HL-60/S4 (cell line): ENCODE measurements around the gene RAC3.

Source experiments
- in situ Hi-C: fragments of 300-500 bp; cut with MboI; formaldehyde crosslinking; loops from 2 replicates; pipeline ENCODE4 v1.14.3; 2022; ENCODE audit warnings: low sequenced_read_pairs

Gene RAC3

DNA sequence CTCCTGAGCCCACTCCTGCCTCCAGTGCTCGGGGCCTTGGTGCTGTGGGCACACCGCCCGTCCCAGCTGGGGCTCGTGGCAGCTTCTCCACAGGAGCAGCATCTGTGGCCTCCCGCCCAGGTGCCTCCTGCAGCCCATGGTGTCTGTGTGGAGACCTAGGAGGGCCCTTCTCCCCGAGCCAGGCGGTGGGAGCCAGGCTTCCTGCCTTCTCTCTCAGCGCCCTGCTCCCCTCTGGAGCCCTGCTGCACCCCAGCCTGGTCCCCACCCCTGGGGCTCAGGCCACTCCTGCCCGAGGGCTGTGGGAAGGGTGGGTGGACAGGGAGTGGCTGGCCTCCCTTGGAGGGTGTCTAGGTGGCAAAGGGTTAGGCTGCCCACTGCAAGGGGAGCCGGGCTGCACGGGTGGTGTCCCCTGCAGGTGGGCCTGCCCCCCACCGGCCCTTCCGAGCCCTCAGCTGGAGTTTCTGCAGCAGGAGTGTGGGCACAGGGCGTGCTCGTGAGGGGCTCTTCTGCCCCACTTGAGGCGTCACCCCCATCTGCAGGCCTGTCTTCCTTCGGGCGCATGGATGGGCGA lies 19.8 kb upstream of the RAC3 start:
- in situ Hi-C loops = no loop called here

DNA sequence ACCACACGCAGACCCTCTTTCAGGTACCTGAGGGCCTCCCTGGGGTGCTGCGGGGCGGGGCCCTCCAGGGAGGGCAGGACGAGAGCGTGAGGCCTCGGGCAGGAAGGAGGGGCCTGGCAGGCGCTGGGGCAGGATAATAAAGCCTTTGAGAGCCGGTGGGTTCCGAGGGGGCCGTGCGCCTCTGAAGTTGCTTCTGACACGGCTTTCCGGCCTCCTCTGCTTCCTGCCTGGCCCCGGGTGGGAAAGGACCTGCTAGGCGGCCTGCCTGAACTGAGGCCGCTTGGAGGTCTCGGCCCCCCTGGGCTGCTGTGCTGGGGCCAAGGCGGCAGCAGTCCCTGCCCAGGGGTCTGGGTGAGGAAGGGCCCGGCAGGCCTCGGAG lies 19.2 kb upstream of the RAC3 start:
- in situ Hi-C loops = no loop called here

- in situ Hi-C loops = no loop called here
These were observed 18.7 kb upstream of the RAC3 start for GRCh38 chr17:82012640-82013295.

GRCh38 chr17:82013341-82013740 lies 18.1 kb upstream of the RAC3 start:
- in situ Hi-C loops = no loop called here

DNA sequence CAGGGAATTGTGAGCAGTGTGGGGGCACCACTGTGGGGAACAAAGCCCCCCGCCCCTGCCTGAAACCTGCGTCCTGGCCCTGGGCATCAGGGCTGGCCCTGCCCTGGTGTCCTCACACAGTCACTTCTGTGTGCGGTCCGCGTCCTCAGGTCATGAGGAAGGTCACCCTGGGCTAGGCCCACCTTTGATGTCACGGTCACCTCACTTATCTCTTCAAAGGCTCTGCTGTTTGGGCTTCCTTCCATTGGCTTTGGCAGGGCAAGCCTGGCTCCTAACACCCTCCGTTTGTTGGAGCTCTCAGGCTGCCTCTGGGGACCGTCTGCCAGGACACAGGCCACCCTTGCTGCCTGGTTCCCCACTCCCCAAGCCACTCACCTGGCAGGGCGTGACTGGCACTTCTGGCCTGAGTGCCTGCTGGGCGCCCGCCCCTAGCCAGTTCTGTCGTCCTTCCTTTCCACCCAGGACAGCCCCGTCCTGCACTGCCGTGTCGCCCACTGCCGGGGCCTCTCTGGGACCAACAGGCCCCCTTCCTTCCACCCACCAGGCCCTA lies 17.6 kb upstream of the RAC3 start:
- in situ Hi-C loops = no loop called here

GRCh38 chr17:82014432-82014831 lies 17.0 kb upstream of the RAC3 start:
- in situ Hi-C loops = no loop called here

GRCh38 chr17:82014971-82015310 lies 16.5 kb upstream of the RAC3 start:
- in situ Hi-C loops = no loop called here

- in situ Hi-C loops = no loop called here
These were observed 16.0 kb upstream of the RAC3 start for GRCh38 chr17:82015311-82015971.

GRCh38 chr17:82016061-82016874 lies 15.2 kb upstream of the RAC3 start:
- in situ Hi-C loops = no loop called here

GRCh38 chr17:82016875-82017459 lies 14.5 kb upstream of the RAC3 start:
- in situ Hi-C loops = no loop called here

DNA sequence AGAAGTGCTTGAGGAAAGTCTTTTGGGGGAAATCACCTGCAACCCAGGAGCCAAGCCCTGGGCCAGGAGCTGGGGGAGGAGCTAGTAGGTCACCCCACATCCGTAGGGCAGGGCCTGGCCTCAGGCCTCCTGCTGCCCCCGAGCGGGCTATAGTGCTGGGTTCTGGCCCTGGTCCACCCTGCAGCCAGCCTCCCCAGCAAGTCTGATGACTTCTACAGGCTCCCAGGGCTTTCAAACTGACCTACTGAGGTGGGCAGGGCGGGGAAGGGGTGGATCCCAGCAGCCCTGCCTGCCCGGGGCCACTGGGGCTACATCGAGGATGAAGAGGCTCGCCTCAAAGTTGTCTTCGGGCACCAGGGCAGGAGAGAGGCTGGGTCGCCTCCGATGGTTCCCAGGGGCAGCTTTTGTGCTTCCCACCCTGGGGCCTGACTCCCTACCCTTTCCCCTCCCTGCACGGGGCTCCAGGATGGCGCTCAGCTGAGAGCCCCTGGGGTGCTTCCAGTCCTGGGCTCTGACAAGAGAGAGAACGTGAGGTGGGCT lies 13.8 kb upstream of the RAC3 start:
- in situ Hi-C loops = no loop called here

DNA sequence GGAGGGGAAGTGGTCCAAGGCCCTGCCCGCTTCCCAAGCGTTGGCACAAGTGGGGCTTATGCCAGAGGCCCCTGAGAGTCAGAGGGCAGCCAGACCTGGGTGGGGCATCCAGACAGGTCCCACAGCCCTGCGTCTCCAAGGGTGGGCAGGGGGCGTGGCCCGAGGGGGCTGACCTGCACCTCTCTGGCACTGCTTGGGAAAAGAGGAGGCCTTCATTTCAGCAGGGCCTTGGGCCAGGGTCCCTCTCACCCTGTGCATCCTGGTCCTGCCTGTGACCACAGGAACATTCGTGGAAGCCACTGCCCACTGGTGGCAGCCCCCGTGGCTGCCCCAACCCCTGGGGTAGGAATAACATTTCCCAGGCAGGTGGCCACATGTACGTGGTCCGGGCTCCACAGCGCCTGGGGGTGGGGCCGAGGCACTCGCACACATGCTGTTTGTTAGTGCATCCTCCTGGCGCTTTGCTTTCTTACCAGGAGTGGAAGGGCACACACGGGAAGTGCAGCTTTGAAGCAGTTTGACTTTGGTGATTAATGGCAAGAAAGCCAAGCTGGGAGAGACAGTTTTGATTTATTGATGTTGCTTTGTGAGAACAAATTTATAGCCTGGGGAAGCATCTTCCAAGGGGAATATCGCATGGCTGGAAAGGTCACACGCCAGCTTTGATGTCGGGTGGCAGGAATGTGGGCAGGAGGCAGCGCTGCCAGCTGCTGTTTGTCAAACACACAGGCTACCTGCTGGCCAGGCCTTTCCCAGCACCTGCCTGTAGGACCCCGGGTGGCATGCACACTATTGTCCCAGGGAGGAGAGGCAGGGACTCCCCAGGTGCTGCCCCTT lies 13.1 kb upstream of the RAC3 start:
- in situ Hi-C loops = no loop called here

DNA sequence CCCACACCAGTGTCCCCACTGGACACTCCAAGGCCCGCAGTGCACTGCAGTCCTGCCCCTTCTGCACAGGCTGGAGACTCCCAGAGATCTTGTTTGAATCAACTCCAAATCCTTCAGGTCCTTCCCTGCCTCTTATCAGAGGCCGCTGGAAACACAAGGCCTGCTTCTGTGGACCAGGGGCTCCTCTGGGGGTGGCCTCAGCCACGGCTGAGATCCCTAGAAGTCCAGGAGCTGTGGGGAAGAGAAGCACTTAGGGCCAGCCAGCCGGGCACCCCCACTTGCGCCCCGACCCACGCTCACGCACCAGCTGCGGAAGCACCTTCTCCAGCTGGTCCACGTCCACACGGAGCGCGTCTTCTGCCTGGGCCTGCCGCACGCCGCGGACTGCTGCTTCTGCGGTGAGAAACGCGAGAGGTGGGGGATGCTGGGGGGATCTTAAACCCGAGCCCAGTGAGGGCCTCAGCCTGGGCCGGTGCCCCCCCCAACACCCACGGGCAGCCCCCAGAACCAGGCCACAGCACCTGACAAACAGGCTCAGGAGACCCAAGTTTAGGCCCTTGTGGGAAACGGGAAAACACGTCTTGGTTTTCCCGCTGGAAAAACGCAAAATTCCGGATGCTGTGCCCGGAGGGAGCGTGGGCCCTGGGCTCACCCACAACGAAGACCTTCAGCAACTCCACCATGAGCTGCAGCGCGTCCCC lies 12.3 kb upstream of the RAC3 start:
- in situ Hi-C loops = no loop called here

DNA sequence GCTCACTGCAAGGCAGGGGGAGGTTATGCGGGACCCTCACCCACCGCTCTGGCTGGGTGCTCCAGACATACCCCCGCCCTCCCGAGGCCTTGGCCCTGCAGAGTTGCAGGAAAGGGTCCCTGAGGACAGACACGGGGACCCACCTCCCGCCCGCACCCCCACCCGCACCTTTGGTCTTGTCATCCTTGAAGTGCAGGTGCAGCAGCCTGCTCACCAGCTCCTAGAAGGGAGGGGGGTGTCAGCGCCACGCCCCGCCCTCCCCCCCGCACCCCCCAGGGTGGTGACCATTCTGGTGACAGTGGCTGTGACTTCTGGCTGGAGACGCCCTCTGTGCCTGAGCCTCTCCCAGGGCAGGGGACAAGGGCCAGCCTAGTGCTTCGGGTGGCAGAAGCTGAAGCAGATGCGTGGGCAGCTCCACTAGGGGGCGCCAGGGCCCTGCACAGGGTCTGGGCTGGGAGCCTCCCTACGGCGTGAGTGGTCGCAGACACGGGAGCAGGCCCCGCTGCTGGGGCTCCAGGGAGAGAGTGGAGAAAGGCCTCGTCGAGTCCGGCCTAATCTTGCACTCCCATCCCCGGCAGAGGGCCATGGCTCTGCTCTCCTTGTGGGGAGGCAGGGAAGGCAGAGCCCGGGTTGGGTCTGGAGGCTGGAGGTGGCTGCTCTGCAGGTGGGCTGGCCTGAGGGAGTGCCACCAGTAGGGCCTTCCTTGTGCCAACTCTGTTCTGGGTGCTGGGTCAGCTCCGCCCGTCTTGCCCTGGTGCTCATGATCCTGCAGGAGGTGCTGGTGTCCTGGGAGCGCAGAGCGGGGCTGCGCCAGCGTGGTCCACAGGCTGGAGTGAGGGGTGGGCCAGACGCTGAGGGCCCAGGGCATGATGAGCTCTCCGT lies 11.5 kb upstream of the RAC3 start:
- in situ Hi-C loops = no loop called here

DNA sequence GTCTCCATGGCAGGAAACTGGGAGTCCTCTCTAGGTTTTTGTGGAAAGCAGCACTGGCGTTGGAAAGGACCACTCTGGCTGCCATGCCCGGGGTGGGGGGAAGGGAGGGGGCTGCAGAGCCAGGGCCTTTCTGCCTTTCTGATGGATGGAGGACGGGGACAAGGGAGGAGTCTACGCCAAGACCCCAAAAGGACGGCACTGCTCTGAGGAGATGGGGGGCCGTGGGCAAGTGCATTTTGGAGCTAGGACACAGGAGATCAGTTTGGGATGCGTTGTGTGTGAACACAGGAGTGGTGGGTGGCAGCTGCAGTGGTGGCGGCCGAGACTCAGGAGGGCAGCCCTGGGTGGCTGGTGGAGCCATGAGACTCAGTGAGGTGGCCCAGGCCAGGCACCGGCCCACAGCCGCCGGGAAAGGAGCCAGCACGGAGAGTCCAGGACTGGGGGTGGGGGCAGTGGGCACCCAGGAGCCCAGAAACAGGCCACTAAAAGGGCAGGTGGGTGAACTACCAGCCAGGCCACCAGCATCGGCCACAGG lies 10.8 kb upstream of the RAC3 start:
- in situ Hi-C loops = no loop called here

GRCh38 chr17:82021107-82021899 lies 10.2 kb upstream of the RAC3 start:
- in situ Hi-C loops = no loop called here

DNA sequence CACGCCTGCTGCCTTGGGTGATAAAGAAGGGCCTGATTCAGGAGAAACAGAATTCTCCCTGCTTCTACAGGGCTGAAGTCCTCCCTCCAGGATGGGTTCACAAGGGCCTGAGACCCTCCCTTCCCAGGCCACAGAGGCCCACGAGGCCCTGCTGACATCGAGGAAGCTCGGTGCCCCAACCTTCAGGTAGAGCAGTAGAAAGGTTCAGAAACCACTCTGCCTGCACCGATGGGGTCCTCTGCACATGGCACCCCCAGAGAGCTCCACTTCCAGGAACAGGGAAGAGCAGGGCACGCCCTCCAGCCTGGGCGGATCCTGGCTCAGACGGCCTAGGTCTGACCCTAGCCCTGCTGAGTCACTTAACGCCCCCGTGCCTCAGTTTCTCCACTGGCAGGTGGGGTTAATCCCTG lies 9.6 kb upstream of the RAC3 start:
- in situ Hi-C loops = no loop called here
